ENCODE results near the gene TBC1D22A. TPM values are rescaled to one million over a fixed set of nuclear protein-coding genes. Genes with fewer than 3 reads are reported as not detected.

The TBC1D22A gene
- total RNA-seq, 2 donors from 2014 or later = 15.8 to 17.4 TPM

DNA sequence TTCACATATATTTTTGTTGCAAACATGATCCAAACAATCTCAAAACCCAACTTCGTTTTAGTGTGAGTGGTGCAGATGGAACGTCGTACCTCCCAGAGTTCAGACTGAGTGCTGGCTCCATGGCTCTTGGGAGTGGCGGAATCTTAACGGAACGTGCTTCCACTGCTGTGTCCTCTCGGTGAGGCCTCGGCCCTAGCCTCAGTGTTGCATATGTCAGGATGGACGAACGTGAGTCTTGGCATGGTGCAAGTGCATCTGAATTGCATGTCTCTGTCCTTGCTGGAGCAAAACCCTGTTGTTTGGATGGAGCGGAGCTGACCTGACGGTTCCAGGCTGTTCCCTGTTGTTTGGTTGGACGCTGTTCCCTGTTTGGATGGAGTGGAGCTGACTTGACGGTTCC, 306.8 kb downstream of the TBC1D22A start:
- intact Hi-C loops (cut with DNase I) = no loop called here
- no peak for DNase-seq
- no peak for ATAC-seq

DNA sequence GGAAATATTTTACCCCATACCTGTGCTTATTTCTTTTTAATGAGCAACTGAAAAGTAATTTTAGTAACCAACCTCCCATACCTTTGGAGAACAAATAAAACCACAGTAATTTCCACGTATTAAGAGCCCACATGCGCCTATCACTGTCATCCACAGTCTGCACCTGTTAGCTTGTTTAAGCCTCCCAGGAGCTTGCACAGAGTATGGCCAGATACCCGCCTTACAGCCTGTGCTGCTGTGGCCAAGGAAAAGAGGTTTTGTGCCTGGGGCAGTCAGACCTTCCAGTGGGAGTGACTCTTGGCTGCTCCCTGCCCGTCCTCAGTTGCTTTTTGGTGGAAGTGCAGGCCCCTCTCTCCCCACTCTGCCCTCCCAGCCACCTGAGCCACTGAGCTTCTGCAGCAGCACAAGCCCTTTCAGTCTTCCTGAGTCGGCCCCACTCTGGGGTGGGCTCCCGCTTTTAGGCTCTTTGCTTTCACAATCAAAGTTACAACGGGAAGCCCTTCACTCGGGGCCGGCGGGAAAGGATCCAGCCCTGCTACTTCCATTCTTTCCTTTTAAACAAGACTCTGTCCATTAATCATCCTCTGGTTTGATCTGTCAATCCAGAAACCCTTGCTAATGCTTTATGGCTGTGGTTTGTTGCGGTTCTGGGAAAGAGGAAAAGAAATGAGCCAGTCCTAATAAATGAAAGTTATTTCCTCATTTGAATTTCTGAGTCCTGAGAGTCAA, 308.8 kb downstream of the TBC1D22A start:
- no peak for DNase-seq
- intact Hi-C loops (cut with DNase I) = no loop called here

DNA sequence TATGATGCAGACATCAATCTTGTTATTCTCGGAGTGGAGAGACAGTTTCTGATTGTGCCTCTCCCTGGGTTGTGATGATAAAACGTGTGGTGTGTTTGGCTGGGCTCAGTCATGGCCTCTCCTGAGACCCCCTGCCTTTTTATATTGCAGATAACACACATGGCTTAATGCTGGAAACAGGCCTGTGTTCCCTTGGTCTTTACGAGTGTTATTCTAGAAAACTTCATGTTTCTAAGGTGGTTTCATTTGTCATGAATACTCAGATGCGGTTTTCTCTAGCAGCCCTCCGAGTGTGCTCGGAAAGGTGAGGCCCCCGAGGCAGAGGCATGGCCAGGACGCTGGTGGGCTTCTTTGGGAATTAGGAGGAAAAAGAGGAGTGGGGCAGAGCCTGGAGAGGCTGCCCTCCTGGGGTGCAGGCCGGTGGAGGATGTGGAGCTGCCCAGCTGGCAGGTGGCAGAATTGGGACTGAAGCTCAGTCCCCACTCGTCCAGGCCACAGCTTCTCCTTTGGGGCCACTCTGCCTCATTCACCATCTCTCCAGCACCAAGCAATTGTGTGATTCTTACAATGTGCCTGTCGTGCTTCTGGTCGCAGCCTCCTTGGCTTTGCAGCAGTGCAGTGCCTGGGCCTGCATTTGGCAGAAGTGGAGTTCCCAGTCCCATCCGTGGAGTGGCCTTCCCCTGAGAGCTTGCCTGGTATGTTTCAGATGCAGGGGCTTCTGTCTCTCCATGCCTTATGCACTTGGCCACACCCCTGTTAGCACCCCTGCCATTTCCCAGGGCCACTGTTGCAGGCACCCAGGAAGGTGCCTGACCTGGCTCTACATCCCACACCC, 309.6 kb downstream of the TBC1D22A start:
- DNase-seq (no peak), ATAC-seq (no peak)
- intact Hi-C loops (cut with DNase I) = no loop called here

More for the DNA sequence above, 308.8 kb downstream of the TBC1D22A start:
- no peak for ATAC-seq

DNA sequence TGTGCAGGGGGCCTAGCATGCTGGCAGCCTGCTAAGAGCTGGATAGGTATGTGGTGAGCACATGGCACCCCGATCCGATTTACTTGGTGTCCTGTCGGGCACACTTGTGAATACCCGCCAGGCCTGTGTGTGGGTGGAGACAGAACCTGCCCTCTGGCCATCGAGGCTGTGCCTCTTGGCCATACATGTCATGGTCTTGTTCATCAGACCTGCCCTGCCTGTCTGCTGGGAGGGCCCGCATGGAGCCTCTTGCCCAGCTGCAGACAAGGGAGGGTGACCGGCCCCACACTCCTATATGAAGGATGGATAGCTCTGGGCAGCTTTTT, 310.2 kb downstream of the TBC1D22A start:
- DNase-seq (no peak), ATAC-seq (no peak)
- intact Hi-C loops (cut with DNase I) = no loop called here

DNA sequence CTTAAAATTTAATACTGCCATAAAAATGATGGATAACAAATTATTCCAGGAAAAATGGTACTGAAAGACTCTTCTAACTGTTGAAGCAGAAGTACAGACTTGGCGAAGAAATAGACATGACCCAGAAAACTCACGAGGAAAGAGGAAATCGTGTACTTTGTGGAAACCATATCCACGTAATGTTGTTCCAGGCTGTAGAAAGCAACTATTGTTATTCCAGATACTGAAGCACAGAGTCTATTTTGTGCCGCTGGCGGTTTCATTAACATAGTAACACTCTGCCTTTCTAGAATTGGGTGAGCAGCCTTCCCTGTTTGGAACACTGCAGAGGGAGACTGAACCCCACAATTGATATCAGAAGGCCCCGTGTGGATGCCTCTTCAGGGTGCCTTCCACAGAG, 310.6 kb downstream of the TBC1D22A start:
- intact Hi-C loops (cut with DNase I) = no loop called here
- DNase-seq (no peak), ATAC-seq (no peak)

DNA sequence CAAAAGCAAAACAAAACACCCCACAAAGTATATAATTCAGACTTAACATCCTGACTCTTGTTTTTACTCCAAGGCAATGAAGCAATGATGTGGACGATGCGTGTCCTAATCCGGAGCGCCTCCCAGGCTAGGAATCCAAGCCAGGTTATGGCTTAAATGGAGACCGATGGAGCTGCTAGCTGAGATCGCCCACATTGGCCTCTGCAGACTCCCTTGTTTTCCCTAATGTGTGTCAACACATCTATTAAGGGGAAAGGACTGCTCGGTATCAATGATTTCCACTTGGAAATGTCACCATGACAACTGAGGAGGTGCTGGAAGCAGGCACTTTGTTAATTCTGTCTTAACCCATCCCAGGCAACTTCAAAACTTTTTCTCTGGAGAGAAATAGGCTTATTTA, 311.7 kb downstream of the TBC1D22A start:
- no peak for DNase-seq

DNA sequence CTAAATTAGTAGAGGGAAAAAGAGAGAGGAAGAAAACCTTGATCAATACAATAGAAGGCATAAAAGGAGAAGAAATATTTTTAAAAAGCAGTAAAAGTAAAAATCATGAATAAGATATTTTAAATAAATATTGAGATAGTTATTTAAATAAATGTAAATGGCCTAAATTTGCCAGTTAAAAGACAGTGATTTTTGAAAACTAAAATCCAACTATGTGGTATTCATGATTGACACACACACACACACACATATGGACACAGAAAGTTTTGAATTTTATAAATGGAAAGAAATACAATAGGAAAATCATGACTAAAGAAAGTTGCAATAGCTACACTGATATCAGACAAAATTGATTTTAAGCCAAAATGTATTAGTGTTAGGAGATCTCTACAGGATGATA, 313.1 kb downstream of the TBC1D22A start:
- intact Hi-C loops (cut with DNase I) = no loop called here
- ATAC-seq = no peak
- DNase-seq = no peak

More for the DNA sequence above, 311.7 kb downstream of the TBC1D22A start:
- intact Hi-C loops (cut with DNase I) = no loop called here
- no peak for ATAC-seq

DNA sequence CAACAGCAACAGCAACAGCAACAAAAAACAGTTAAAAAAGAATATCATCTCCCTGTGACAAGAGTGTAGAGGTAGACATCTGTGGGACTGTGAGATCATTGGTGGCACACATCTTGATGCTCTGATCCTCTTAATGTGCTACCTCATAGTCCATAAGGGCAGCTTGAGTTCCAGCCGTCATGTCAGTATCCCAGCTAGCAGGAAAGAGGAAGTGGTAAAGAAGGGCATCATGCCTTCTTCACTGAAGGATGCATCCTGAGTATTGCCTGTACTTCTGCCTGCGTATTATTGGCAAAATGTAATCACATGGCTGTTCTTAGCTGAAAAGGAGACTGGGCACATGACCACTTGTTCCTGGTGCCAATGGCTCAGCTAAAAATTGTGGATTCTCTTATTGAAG, 314.3 kb downstream of the TBC1D22A start:
- ATAC-seq = no peak
- no peak for DNase-seq
- intact Hi-C loops (cut with DNase I) = no loop called here

DNA sequence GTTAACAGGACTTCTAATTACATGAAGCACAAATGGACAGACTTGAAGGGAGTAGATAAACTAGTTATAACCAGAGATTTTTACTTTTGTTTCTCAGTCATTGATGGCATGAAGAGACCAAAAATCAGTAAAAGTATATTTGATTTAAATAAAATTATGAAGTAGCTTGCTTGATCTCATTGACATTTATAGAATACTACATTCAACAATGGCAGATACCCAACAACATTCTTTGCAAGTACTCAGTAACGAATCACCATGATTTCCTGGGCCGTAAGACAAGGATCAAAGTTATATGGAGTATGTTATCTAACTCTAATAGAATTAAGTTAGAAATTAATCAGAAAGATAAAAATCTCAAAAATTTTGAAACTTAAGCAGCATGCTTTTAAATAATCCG, 317.6 kb downstream of the TBC1D22A start:
- no peak for DNase-seq
- intact Hi-C loops (cut with DNase I) = no loop called here
- no peak for ATAC-seq

DNA sequence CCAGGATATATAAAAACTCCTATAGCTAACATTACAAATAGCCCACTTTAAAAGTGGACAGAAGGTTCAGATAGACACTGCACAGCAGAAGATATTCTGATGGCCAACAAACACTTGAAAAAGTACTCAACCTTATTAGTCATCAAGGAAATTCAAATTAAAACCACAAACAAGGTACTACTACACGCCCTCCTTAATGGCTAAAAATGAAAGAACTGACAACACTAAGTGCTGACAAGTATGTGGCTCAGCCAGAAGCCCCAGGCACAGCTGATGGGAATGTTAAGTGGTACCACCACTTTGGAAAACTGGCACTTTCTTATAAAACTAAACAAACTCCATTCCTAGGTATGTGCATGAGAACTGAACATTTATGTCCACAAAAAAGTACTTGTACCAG, 320.1 kb downstream of the TBC1D22A start:
- ATAC-seq (no peak), DNase-seq (no peak)
- intact Hi-C loops (cut with DNase I) = no loop called here

DNA sequence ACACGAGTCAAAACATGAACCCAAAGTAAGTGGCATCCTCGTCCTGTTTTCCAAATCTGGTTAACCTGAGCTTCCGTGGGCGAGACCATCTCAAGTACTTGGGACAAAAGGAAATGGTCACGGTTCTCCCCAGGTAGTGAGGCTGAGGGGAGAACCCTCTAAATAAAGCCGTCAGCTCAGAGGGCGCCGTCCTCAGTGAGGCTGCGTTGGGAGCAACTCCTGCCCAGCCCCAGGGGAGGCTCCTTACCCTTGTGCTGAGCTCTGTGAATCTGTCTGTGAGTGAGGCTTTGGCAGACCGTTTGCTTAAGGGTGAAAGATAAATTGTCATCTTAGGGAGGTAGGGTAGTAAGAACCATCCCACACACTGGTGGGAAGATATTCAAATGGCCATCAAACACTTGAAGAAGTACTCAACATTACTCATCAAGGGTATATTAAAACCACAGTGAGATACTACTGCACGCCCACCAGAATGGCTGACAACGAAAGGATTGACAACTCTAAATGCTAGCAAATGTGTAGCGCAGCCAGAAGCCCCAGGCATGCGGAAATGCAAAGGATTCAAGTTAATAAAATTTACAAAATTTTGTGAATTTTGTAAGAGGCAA, 321.0 kb downstream of the TBC1D22A start:
- ATAC-seq (no peak), DNase-seq (no peak)
- intact Hi-C loops (cut with DNase I) = no loop called here

DNA sequence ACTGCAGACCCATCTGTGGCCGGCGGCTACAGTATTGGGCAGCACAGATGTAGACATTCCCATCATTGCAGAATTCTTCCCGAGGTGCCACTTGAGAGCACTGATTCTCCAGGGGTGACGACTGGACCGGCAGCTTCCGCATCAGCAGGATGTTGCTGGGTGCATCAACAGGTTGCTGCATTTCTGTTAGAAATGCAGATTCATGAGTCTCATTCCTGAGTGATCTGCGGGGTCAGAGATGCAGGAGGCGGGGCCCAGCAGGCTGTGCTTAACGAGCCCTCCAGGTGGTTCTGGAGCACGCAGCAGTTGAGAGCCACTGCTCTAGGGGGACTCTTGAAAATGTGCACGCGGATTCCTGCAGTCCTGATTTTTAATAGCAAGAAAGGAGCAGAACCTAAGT, 321.8 kb downstream of the TBC1D22A start:
- ATAC-seq (no peak), DNase-seq (no peak)
- intact Hi-C loops (cut with DNase I) = no loop called here

DNA sequence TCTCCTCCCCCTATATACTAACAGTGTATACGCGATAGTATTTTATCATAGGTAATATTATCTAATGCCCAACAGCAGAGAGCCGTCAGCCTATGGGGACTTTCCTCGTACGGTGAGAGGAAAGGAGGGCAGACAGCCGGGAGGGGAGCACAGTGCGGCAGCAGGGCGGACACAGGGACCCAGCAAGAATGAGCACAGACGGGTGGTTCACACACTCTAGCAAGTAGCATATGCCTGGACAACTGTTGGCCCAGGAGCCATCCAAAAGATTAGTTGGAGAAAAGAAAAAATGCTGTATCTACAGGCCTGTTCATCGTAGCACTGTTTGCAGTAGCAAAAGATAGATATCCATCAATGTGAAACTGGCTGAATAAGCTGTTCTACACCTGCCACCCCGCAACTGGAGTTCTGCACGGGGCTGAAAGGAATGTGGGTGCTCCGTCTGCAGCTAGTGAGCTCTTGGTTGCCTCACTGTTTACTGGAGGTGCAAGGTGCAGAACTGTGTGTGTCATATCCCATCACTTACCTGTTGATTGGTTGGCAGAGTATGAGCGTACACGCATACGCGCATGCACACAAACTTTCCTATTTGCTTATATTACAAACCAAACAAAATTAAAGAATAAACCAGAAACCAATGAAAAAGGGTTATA, 324.3 kb downstream of the TBC1D22A start:
- ATAC-seq = no peak
- no peak for DNase-seq
- intact Hi-C loops (cut with DNase I) = no loop called here

DNA sequence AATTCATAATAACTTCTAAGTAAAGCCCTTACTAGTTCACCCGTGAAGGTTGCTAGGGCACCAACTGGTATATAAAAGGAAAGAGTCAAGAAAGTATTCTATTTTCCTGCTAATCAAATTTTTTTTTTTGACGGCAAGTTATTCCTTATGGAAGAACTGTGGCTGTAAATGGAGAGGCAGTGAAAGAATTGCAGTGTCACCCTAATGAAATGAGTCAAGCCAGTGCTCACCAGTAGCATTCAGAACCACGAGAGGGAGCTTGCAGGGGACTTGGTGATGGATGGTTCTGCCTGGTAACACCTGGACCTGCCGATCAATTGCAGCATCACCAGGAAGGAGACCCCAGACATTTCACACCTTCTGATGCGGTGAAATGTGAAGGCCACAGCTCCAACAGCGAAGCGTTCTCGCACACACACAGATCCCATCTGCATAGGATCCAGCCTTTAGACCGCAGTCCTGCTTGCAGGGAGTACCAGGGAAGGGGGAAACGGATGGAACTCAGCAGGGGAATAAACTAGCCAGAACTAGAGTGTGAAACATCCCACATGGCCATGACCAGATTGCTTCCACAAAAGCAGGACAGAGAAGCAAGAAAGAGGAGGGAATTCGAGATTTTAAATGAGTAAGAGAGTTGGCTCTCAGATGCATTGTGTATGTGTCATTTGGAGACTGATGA, 326.2 kb downstream of the TBC1D22A start:
- intact Hi-C loops (cut with DNase I) = no loop called here
- ATAC-seq (no peak), DNase-seq (no peak)

DNA sequence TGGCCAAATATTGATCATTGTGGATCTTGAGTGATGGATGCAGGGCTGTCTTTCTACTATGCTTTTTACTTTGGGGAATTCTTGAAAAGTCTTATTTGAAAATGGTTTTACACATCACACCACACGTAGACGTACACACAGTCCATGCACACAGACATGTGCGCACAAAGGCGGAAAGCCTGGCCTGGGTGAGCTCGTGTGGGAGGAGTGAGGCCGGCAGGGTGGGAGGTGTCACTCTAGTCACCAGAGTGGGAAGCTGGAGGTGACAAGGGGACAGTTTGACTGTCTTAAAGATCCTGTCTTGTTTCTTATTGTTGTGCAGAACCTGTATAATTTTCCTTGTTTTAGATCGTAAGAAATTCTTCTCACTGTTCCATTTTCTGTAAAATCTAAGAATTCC, 326.9 kb downstream of the TBC1D22A start:
- DNase-seq = no peak
- intact Hi-C loops (cut with DNase I) = no loop called here

DNA sequence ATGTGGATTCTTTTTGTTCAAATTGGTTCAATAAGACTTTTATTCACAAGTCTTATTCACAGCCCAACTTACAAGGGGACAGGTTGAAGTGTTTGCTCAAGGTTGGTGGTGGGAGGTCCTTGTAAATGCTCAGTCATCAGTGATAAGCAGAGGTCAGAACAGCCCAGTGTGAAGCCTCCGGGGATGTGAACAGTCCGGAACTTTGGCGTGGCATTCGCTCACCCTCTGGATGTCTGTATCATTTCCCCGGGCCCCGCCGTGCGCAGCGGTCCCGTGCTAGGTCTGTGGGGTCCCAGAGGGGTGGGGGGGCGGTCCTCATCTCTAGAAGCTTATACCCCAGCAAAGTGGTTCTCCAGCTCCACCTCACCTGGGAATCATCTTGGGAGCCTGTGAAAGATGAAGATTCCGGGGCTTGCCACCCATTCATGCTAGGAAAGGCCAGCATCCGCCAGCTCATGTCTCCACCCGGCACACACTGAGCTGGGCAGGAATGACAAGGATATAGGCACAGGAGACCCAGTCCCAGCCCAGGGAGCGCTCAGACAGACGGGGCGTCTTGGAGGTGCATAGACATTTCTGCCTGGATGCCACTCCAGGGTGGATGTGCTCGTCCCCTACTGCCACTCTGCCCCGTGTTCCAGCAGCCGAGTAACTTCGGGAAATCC, 327.5 kb downstream of the TBC1D22A start:
- ATAC-seq (no peak), DNase-seq (no peak)
- intact Hi-C loops (cut with DNase I) = no loop called here

More for the DNA sequence above, 326.9 kb downstream of the TBC1D22A start:
- no peak for ATAC-seq

DNA sequence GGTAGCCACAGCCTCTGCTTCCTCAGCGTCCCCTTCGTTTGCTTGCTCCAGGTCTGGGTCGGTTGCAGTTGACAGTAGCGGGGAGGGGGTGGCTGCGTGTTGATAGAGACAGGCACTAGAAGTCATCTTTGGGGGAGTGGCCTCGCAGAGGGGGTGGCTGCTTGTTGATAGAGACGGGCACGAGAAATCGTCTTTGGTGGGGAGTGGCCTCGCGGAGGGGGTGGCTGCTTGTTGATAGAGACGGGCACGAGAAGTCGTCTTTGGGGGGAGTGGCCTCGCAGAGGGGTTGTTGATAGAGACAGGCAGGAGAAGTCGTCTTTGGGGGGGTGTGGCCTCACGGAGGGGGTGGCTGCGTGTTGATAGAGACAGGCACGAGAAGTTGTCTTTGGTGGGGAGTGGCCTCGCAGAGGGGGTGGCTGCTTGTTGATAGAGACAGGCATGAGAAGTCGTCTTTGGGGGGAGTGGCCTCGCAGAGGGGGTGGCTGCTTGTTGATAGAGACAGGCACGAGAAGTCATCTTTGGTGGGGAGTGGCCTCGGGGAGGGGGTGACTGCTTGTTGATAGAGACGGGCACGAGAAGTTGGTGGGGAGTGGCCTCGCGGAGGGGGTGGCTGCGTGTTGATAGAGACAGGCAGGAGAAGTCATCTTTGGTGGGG, 328.3 kb downstream of the TBC1D22A start:
- ATAC-seq = no peak

DNA sequence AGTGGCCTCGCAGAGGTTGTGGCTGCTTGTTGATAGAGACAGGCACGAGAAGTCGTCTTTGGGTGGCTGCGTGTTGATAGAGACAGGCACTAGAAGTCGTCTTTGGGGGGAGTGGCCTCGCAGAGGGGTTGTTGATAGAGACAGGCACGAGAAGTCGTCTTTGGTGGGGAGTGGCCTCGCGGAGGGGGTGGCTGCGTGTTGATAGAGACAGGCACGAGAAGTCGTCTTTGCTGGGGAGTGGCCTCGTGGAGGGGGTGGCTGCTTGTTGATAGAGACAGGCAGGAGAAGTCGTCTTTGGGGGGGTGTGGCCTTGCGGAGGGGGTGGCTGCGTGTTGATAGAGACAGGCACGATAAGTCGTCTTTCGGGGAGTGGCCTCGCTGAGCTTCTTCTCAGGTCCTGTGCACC, 328.8 kb downstream of the TBC1D22A start:
- ATAC-seq (no peak), DNase-seq (no peak)
- intact Hi-C loops (cut with DNase I) = no loop called here

More for the DNA sequence above, 328.3 kb downstream of the TBC1D22A start:
- DNase-seq = no peak
- intact Hi-C loops (cut with DNase I) = no loop called here

Measured in left cardiac atrium (tissue), 4 donors.